Mesothelial cell of epicardium (in vitro differentiated cells): Measurements from ENCODE around the gene CAPN7. TPM values are rescaled to one million over a fixed set of nuclear protein-coding genes. Genes with fewer than 3 reads are reported as not detected.

Experiments
- DNase-seq, 2 experiments: peaks; one replicate each; pipeline ENCODE4 v3.0.0; 2021; ENCODE audit warnings: low spot score in 2 of 2; ENCODE audit not compliant: unreplicated experiment in 2 of 2
- H3K27ac Mint-ChIP-seq: 2 replicates; pipeline ENCODE4 v1.8.0; 2021; ENCODE audit warnings: mixed read lengths
- H3K27me3 Mint-ChIP-seq: 2 replicates; pipeline ENCODE4 v1.8.0; 2021; ENCODE audit warnings: low read depth, mixed read lengths
- H3K36me3 Mint-ChIP-seq: 2 replicates; pipeline ENCODE4 v1.8.0; 2021; ENCODE audit warnings: mixed read lengths
- H3K4me1 Mint-ChIP-seq: 2 replicates; pipeline ENCODE4 v1.8.0; 2021; ENCODE audit warnings: mixed read lengths
- H3K4me3 Mint-ChIP-seq: 2 replicates; pipeline ENCODE4 v1.8.0; 2021; ENCODE audit warnings: mild to moderate bottlenecking, moderate library complexity, mixed read lengths
- H3K9me3 Mint-ChIP-seq: 2 replicates; pipeline ENCODE4 v1.8.0; 2021; ENCODE audit warnings: mixed read lengths
- CTCF ChIP-seq: fragments of 200-600 bp; sonication (generic); IDR thresholded peaks from one replicate; pipeline ENCODE4 v1.5.0; 2021; ENCODE audit warnings: antibody characterized with exemption; ENCODE audit not compliant: unreplicated experiment
- total RNA-seq: library from RNA; stranded (reverse); gene quantifications from 3 replicates; pipeline ENCODE4 v1.2.1, GENCODE V29; 2021

The CAPN7 gene
- total RNA-seq, 1 donor from 2014 or later, result 42.4 TPM

GRCh38 chr3:15263120-15263519 is 57.1 kb downstream of the CAPN7 start:
- Mint-ChIP-seq H3K27ac (no peak overlapping the region), H3K36me3 (peaks cover 27% of the 10 kb centered on the region), H3K9me3 (no peaks in the 10 kb centered on the region), H3K27me3 (no peaks in the 10 kb centered on the region), H3K4me1 (peaks cover 13% of the 10 kb centered on the region), H3K4me3 (no peak overlapping the region)
- no peak for TF ChIP-seq CTCF
- DNase-seq, result no peak

GRCh38 chr3:15263926-15264325 is 57.9 kb downstream of the CAPN7 start:
- DNase-seq, result no peak
- H3K9me3 Mint-ChIP-seq, result no peaks in the 10 kb centered on the region
- no peak for TF ChIP-seq CTCF
- peaks cover 23% of the 10 kb centered on the region for H3K36me3 Mint-ChIP-seq
- H3K4me3 Mint-ChIP-seq, result no peak overlapping the region
- H3K27ac Mint-ChIP-seq, result no peak overlapping the region
- H3K27me3 Mint-ChIP-seq, result no peaks in the 10 kb centered on the region
- H3K4me1 Mint-ChIP-seq, result peaks cover 14% of the 10 kb centered on the region

GRCh38 chr3:15264486-15264885 is 58.4 kb downstream of the CAPN7 start:
- Mint-ChIP-seq H3K27ac (peak overlapping the region; percentile 47), H3K9me3 (no peaks in the 10 kb centered on the region), H3K4me1 (peaks cover 20% of the 10 kb centered on the region), H3K4me3 (no peak overlapping the region), H3K27me3 (no peaks in the 10 kb centered on the region), H3K36me3 (peaks cover 18% of the 10 kb centered on the region)
- TF ChIP-seq CTCF, result no peak
- no peak for DNase-seq

DNA sequence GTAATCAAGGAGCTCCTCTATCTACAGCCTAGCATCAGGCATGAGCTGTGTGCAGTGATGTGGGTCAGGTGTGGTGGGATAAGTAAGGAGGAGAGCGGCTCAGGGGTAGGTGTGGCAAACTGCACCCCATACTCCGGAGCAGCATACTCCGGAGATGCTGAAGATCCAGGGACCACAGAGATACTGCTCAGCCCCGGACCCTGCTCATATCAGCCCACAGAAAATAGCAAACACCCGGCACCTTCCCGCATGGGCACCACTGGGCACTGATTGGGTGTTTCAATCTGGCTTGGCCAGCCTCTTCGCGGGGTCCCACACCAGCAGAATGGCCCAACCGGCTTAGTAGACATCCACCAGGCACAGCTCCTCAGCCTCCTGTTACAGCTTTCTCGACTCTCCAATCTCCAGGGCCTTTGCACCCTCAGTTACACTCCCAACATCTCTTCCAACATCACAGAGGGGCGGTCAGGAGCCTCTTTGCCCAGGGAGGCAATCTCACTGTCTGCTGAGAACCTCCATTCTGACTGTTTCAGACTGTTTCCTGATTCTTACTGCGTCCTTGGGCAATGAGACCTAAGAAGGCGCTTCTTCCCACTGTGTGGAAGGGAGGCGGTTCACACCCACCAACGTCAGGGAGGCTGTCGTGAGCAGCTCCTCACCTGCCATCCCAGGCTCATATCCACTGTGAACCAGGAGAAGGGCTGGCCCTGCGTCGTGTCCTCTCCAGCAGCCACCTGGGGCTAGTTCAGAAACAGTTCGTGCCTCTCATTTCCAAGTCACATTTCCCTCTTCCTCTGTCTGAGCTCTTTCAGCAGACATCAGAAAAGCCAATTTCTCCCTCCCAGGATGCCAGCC is 59.8 kb downstream of the CAPN7 start:
- H3K27me3 Mint-ChIP-seq, result no peaks in the 10 kb centered on the region
- TF ChIP-seq CTCF, result no peak
- no peak for DNase-seq
- H3K27ac Mint-ChIP-seq, result no peak overlapping the region
- H3K36me3 Mint-ChIP-seq, result peaks cover 9% of the 10 kb centered on the region
- H3K9me3 Mint-ChIP-seq, result no peaks in the 10 kb centered on the region
- peaks cover 28% of the 10 kb centered on the region for H3K4me1 Mint-ChIP-seq
- H3K4me3 Mint-ChIP-seq, result no peak overlapping the region

GRCh38 chr3:15266510-15267376 is 60.7 kb downstream of the CAPN7 start:
- peaks cover 2% of the 10 kb centered on the region for H3K36me3 Mint-ChIP-seq
- H3K4me1 Mint-ChIP-seq, result peaks cover 28% of the 10 kb centered on the region

More at GRCh38 chr3:15266510-15267376, 60.7 kb downstream of the CAPN7 start:
- Mint-ChIP-seq H3K27ac (no peak overlapping the region), H3K9me3 (no peaks in the 10 kb centered on the region), H3K4me3 (no peak overlapping the region), H3K27me3 (no peaks in the 10 kb centered on the region)
- no peak for DNase-seq
- TF ChIP-seq CTCF, result no peak
